ENCODE results near the gene CIT.

- TF ChIP-seq YY1 (IDR thresholded peaks at IDR 0.05; ENCODE audit: insufficient read depth, insufficient read length) (no peak), SUZ12 (IDR thresholded peaks at IDR 0.05; ENCODE audit: extremely low read depth, insufficient read depth, insufficient read length) (no peak)
Measured at GRCh38 chr12:119644930-119645329, 232.2 kb downstream of the CIT start.
